ENCODE results near the gene IFIT3. TPM values are rescaled to one million over a fixed set of nuclear protein-coding genes. Genes with fewer than 3 reads are reported as not detected.
"Not testable (repeated sequence)": the region's sequence is repeated elsewhere in the genome, so short reads cannot be mapped to it uniquely, and the experiment has no call there.

The IFIT3 gene
- total RNA-seq, 2 experiments from 2014 or later = 0.17 to 0.35 TPM

DNA sequence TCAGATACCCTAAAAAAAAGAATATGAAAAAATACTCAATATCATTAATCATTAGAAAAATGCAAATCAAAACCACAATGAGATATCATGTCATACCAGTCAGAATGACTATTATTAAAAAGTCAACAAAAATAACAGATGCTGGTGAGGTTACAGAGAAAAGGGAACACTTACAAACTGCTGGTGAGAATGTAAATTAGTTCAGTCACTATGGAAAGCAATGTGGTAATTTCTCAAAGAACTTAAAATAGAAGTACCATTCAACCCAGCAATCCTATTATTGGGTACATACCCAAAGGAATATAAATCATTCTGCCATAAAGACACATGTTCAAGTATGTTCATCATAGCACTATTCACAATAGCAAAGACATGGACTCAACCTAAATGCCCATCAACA lies 2.7 kb upstream of the IFIT3 start:
- POLR2A ChIA-PET; H3K4me1 ChIP-seq (ENCODE audit: insufficient read depth, low read length, poor library complexity, severe bottlenecking); H4K20me1 ChIP-seq (ENCODE audit: insufficient read depth, low read length); H3K9me2 ChIP-seq (ENCODE audit: insufficient read depth, low read length); H3K27ac ChIP-seq (ENCODE audit: low read depth, low read length, poor library complexity, severe bottlenecking); DNase-seq (ENCODE audit: low spot score); H3K79me2 ChIP-seq (ENCODE audit: insufficient read depth, low read depth, low read length); H3K4me3 ChIP-seq (ENCODE audit: low read depth, low read length, poor library complexity, severe bottlenecking); H3K36me3 ChIP-seq (ENCODE audit: insufficient read depth, low read length); H2AFZ ChIP-seq (ENCODE audit: low read length); CTCF ChIA-PET (ENCODE audit: unreplicated experiment); H3K4me2 ChIP-seq (ENCODE audit: low read length); H3K9me3 ChIP-seq (ENCODE audit: low read length); intact Hi-C loops (cut with micrococcal nuclease; ENCODE audit: unreplicated experiment); BruUV-seq (replicated peaks): not testable (repeated sequence)

DNA sequence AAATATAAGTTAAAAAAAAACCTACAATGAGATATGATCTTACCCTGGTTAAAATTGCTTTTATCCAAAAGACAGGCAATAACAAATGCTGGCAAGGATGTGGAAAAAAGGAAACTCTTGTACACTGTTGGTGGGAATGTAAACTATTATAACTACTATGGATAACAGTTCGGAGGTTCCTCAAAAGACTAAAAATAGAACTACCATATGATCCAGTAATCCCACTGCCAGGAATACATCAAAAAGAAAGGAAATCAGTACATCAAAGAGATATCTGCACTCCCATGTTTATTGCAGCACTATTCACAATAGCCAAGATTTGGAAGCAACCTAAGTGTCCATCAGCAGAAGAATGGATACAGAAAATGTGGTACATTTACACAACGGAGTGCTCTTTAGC lies 1.9 kb upstream of the IFIT3 start:
- H3K27ac ChIP-seq (ENCODE audit: low read depth, low read length, poor library complexity, severe bottlenecking); H3K36me3 ChIP-seq (ENCODE audit: insufficient read depth, low read length); DNase-seq (ENCODE audit: low spot score); H3K9me3 ChIP-seq (ENCODE audit: low read length); H3K4me1 ChIP-seq (ENCODE audit: insufficient read depth, low read length, poor library complexity, severe bottlenecking); H2AFZ ChIP-seq (ENCODE audit: low read length); CTCF ChIA-PET (ENCODE audit: unreplicated experiment); H3K4me2 ChIP-seq (ENCODE audit: low read length); H4K20me1 ChIP-seq (ENCODE audit: insufficient read depth, low read length); BruUV-seq (replicated peaks); POLR2A ChIA-PET; H3K79me2 ChIP-seq (ENCODE audit: insufficient read depth, low read depth, low read length); H3K9me2 ChIP-seq (ENCODE audit: insufficient read depth, low read length); H3K4me3 ChIP-seq (ENCODE audit: low read depth, low read length, poor library complexity, severe bottlenecking); intact Hi-C loops (cut with micrococcal nuclease; ENCODE audit: unreplicated experiment): not testable (repeated sequence)

DNA sequence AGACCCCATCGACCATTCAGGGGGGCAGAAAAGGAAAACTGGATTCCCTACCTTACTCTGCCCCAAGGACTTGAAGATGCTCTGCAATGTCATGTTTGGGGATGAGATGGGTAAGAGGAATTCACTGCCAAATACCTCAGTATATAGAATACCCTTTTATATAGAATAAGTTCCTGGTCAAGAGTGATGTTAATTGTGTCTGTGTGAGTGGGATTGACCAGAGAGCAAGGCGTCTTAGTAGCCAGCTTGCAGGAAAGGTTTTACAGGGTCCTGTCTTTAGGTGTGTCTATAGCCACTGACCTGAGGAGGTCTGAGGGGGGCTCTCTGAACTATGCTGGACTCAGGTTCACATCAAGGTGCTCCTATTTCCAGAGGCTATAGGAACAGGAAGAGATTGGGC lies 1.4 kb downstream of the IFIT3 start:
- Histone ChIP-seq H4K20me1 (ENCODE audit: insufficient read depth, low read length) (no peaks in the 10 kb centered on the region), H3K4me2 (ENCODE audit: low read length) (no peak overlapping the region), H3K9me3 (ENCODE audit: low read length) (no peaks in the 10 kb centered on the region), H3K36me3 (ENCODE audit: insufficient read depth, low read length) (no peaks in the 10 kb centered on the region), H3K79me2 (ENCODE audit: insufficient read depth, low read depth, low read length) (no peaks in the 10 kb centered on the region), H3K4me3 (ENCODE audit: low read depth, low read length, poor library complexity, severe bottlenecking) (no peak overlapping the region), H3K27ac (ENCODE audit: low read depth, low read length, poor library complexity, severe bottlenecking) (no peak overlapping the region), H2AFZ (ENCODE audit: low read length) (no peak overlapping the region), H3K4me1 (ENCODE audit: insufficient read depth, low read length, poor library complexity, severe bottlenecking) (peaks cover 24% of the 10 kb centered on the region), H3K9me2 (ENCODE audit: insufficient read depth, low read length) (no peaks in the 10 kb centered on the region)
- TF ChIP-seq, protein P1, sequence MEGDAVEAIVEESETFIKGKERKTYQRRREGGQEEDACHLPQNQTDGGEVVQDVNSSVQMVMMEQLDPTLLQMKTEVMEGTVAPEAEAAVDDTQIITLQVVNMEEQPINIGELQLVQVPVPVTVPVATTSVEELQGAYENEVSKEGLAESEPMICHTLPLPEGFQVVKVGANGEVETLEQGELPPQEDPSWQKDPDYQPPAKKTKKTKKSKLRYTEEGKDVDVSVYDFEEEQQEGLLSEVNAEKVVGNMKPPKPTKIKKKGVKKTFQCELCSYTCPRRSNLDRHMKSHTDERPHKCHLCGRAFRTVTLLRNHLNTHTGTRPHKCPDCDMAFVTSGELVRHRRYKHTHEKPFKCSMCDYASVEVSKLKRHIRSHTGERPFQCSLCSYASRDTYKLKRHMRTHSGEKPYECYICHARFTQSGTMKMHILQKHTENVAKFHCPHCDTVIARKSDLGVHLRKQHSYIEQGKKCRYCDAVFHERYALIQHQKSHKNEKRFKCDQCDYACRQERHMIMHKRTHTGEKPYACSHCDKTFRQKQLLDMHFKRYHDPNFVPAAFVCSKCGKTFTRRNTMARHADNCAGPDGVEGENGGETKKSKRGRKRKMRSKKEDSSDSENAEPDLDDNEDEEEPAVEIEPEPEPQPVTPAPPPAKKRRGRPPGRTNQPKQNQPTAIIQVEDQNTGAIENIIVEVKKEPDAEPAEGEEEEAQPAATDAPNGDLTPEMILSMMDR (conservative IDR thresholded peaks at IDR 0.05; ENCODE audit: low read length) = no peak
- TF ChIP-seq EZH2phosphoT487 (IDR thresholded peaks at IDR 0.05; ENCODE audit: borderline replicate concordance, low read depth, low read length) = no peak
- ChIA-PET POLR2A (interaction anchor here (0.8 kb wide), 1 partner anchor 83 kb away, joined by 3 read pairs; no protein-coding TSS in a partner anchor), CTCF (ENCODE audit: unreplicated experiment) (no interaction called here)
- DNase-seq (ENCODE audit: low spot score) = no peak
- BruUV-seq (replicated peaks) = no TSS peak
- intact Hi-C loops (cut with micrococcal nuclease; ENCODE audit: unreplicated experiment) = no loop called here

DNA sequence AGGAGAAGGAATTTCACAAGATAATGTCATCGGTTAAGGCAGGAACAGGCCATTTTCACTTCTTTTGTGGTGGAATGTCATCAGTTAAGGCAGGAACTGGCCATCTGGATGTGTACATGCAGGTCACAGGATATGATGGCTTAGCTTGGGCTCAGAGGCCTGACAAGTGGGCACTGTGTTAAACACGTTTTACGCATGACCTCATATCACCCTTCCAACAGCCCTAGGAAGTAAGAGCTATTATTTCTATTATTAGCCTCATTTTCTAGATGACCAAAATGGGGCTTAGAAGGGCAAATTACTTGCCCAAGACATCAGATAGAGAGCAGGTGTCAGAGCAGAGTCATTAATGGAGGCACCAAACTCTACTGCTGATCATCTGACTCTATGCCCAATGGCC lies 2.2 kb downstream of the IFIT3 start:
- H2AFZ ChIP-seq (ENCODE audit: low read length); H3K79me2 ChIP-seq (ENCODE audit: insufficient read depth, low read depth, low read length); H3K27ac ChIP-seq (ENCODE audit: low read depth, low read length, poor library complexity, severe bottlenecking); H3K4me2 ChIP-seq (ENCODE audit: low read length); H3K9me2 ChIP-seq (ENCODE audit: insufficient read depth, low read length); H4K20me1 ChIP-seq (ENCODE audit: insufficient read depth, low read length); DNase-seq (ENCODE audit: low spot score); CTCF ChIA-PET (ENCODE audit: unreplicated experiment); H3K4me3 ChIP-seq (ENCODE audit: low read depth, low read length, poor library complexity, severe bottlenecking); BruUV-seq (replicated peaks); H3K36me3 ChIP-seq (ENCODE audit: insufficient read depth, low read length); H3K9me3 ChIP-seq (ENCODE audit: low read length); intact Hi-C loops (cut with micrococcal nuclease; ENCODE audit: unreplicated experiment): not testable (repeated sequence)
- POLR2A ChIA-PET = interaction anchor here (0.8 kb wide), 1 partner anchor 84 kb away, joined by 3 read pairs; no protein-coding TSS in a partner anchor
- H3K4me1 ChIP-seq (ENCODE audit: insufficient read depth, low read length, poor library complexity, severe bottlenecking) = peaks cover 24% of the 10 kb centered on the region
